Measurements from ENCODE around the gene FOLR3. TPM values are rescaled to one million over a fixed set of nuclear protein-coding genes. Genes with fewer than 3 reads are reported as not detected.

Gene FOLR3
- total RNA-seq, 1 experiment from 2014 or later, result not detected

DNA sequence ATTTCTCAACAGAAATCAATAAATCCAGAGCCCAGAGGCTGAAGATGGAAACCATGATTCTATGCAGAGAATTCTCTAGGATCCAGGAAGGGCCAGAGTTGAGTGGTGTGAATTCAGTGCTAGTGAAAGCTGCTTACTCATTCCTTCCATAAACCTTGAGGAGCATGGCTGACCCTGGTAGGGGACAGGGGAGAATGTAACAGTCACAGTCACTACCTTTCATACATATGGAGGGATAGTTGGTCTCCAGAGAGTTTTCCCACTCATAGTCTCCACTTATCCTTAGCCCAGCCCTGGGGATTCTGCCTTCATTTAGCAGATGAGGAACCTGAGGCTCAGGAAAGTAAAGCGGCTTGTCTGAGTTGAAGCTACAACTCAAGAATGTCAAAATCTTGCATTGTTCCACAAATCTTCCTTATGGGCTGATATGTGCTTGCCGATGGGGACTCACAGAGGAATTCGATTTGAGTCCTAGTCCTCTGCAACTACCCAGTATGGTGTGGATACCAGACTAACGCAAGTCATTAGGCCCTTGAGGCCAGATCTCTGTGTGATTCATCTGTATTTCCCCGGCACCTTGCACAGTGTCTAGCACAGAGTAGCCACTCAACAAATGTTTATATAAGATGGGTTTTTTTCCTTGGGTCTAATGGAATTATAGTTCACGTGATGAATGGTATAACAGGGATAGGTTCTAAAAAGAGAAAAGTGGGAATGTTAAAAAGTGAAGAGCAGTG is 19.3 kb upstream of the FOLR3 start:
- Histone ChIP-seq H3K9me2 (replicated peaks; ENCODE audit: low read length) (no peaks in the 10 kb centered on the region), H3K27me3 (ENCODE audit: low read length) (no peaks in the 10 kb centered on the region), H4K20me1 (ENCODE audit: low read length) (no peaks in the 10 kb centered on the region), H3K4me3 (ENCODE audit: low read length) (no peak overlapping the region), H3K9ac (ENCODE audit: low read length) (no peak overlapping the region), H3K4me2 (ENCODE audit: low read length) (no peak overlapping the region), H3K4me1 (ENCODE audit: insufficient read depth, low read length) (peaks cover 16% of the 10 kb centered on the region), H3F3A (ENCODE audit: low read length, unreplicated experiment) (no peaks in the 10 kb centered on the region), H3K79me2 (ENCODE audit: low read length) (no peaks in the 10 kb centered on the region), H3K27ac (ENCODE audit: low read length) (no peak overlapping the region), H3K9me3 (ENCODE audit: low read length) (no peaks in the 10 kb centered on the region), H2AFZ (ENCODE audit: low read length) (peak overlapping the region; percentile 8; the same call in 1 of the 2 replicates), H3K36me3 (ENCODE audit: low read depth, low read length) (no peaks in the 10 kb centered on the region)
- DNase-seq, result no peak
- BruUV-seq (replicated peaks), result no TSS peak
- ChIA-PET POLR2A (ENCODE audit: unreplicated experiment) (no interaction called here), CTCF (no interaction called here)
- no peak for ATAC-seq
- TF ChIP-seq EZH2phosphoT487 (IDR thresholded peaks at IDR 0.05; ENCODE audit: borderline replicate concordance, low read length) (no peak), EZH2 (IDR thresholded peaks at IDR 0.05; ENCODE audit: low read length, unreplicated experiment) (no peak)
- TF ChIP-seq, protein P1, sequence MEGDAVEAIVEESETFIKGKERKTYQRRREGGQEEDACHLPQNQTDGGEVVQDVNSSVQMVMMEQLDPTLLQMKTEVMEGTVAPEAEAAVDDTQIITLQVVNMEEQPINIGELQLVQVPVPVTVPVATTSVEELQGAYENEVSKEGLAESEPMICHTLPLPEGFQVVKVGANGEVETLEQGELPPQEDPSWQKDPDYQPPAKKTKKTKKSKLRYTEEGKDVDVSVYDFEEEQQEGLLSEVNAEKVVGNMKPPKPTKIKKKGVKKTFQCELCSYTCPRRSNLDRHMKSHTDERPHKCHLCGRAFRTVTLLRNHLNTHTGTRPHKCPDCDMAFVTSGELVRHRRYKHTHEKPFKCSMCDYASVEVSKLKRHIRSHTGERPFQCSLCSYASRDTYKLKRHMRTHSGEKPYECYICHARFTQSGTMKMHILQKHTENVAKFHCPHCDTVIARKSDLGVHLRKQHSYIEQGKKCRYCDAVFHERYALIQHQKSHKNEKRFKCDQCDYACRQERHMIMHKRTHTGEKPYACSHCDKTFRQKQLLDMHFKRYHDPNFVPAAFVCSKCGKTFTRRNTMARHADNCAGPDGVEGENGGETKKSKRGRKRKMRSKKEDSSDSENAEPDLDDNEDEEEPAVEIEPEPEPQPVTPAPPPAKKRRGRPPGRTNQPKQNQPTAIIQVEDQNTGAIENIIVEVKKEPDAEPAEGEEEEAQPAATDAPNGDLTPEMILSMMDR (conservative IDR thresholded peaks at IDR 0.05; ENCODE audit: low read depth, low read length), result no peak
- intact Hi-C loops (cut with micrococcal nuclease), result no loop called here

DNA sequence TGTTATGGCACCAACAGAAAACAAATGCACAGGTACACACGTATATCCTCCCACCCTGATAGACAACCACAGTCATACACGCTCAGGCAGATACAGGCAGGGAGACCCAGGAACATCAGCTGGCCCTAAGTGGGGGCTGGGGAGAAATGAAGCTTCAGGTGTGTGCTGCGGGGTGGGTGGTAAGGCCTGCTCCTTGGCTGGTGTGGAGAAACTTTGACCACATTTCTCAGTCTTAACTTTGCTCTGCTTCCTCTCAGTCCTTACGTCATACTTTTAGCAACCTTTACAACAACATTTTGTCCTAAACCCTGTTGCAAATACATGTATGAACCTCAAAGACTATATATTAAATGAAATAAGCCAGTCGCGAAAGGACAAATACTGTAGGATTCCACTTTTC is 16.3 kb upstream of the FOLR3 start:
- CTCF ChIA-PET, result no interaction called here

More for the DNA sequence above, 16.3 kb upstream of the FOLR3 start:
- H3K79me2 ChIP-seq (ENCODE audit: low read length), result no peaks in the 10 kb centered on the region
- intact Hi-C loops (cut with micrococcal nuclease), result no loop called here
- DNase-seq (no peak), ATAC-seq (no peak)
- no peaks in the 10 kb centered on the region for H3F3A ChIP-seq (ENCODE audit: low read length, unreplicated experiment)
- no peak for TF ChIP-seq EZH2phosphoT487 (IDR thresholded peaks at IDR 0.05; ENCODE audit: borderline replicate concordance, low read length)
- no peak for TF ChIP-seq EZH2 (IDR thresholded peaks at IDR 0.05; ENCODE audit: low read length, unreplicated experiment)
- TF ChIP-seq, protein P1 (conservative IDR thresholded peaks at IDR 0.05; ENCODE audit: low read depth, low read length), result no peak
- H3K36me3 ChIP-seq (ENCODE audit: low read depth, low read length), result no peaks in the 10 kb centered on the region
- POLR2A ChIA-PET (ENCODE audit: unreplicated experiment), result interaction anchor here (0.6 kb wide), 1 partner anchor 135 kb away, joined by 3 read pairs; no protein-coding TSS in a partner anchor
- no peak overlapping the region for H2AFZ ChIP-seq (ENCODE audit: low read length)
- no TSS peak for BruUV-seq (replicated peaks)
- H3K4me3 ChIP-seq (ENCODE audit: low read length), result no peak overlapping the region
- no peak overlapping the region for H3K4me2 ChIP-seq (ENCODE audit: low read length)
- H3K4me1 ChIP-seq (ENCODE audit: insufficient read depth, low read length), result no peaks in the 10 kb centered on the region
- no peak overlapping the region for H3K27ac ChIP-seq (ENCODE audit: low read length)
- H3K27me3 ChIP-seq (ENCODE audit: low read length), result no peaks in the 10 kb centered on the region
- no peaks in the 10 kb centered on the region for H3K9me3 ChIP-seq (ENCODE audit: low read length)
- no peaks in the 10 kb centered on the region for H4K20me1 ChIP-seq (ENCODE audit: low read length)
- no peaks in the 10 kb centered on the region for H3K9me2 ChIP-seq (replicated peaks; ENCODE audit: low read length)
- no peak overlapping the region for H3K9ac ChIP-seq (ENCODE audit: low read length)

Measured in PC-3 (cell line).